Gastrocnemius medialis (tissue), 4 donors: ENCODE data around the gene ZNF500.

Source experiments
- CTCF ChIP-seq, 5 experiments: fragments of 450-650 bp in 3 of 5; fragments of 200-600 bp in 2 of 5; sonication (generic) in 2 of 5; IDR thresholded peaks in 4 of 5; conservative IDR thresholded peaks in 1 of 5; 1 replicate in 4 of 5; 2 replicates in 1 of 5; pipeline ENCODE4 v1.5.1; 2016 to 2019; ENCODE audit warnings: antibody characterized with exemption in 5 of 5, mild to moderate bottlenecking in 3 of 5, moderate library complexity in 3 of 5
- POLR2A ChIP-seq, 2 donors: fragments of 450-650 bp; IDR thresholded peaks; one replicate each; pipeline ENCODE4 v1.6.1; 2017; ENCODE audit warnings: antibody characterized with exemption in 2 of 2, mild to moderate bottlenecking in 2 of 2, moderate library complexity in 2 of 2

GRCh38 chr16:4800290-4801041 is 33.5 kb upstream of the ZNF500 start:
- no peak for TF ChIP-seq CTCF (IDR thresholded peaks at IDR 0.05 in 4 of 5, conservative IDR thresholded peaks at IDR 0.05 in 1 of 5)
- no peak for TF ChIP-seq POLR2A (IDR thresholded peaks at IDR 0.05)
